HG03064 (cell line): ENCODE results near the gene SYTL1.

Experiments used
- ATAC-seq: cut with Tn5 transposase; IDR thresholded peaks from one replicate; pipeline ENCODE4 v1.9.1; 2021; ENCODE audit warnings: low read depth; ENCODE audit not compliant: unreplicated experiment

Gene SYTL1

GRCh38 chr1:27361044-27361402, 19.2 kb downstream of the SYTL1 start:
- no peak for ATAC-seq

- no peak for ATAC-seq
Measured at GRCh38 chr1:27361553-27361952, 19.7 kb downstream of the SYTL1 start.

DNA sequence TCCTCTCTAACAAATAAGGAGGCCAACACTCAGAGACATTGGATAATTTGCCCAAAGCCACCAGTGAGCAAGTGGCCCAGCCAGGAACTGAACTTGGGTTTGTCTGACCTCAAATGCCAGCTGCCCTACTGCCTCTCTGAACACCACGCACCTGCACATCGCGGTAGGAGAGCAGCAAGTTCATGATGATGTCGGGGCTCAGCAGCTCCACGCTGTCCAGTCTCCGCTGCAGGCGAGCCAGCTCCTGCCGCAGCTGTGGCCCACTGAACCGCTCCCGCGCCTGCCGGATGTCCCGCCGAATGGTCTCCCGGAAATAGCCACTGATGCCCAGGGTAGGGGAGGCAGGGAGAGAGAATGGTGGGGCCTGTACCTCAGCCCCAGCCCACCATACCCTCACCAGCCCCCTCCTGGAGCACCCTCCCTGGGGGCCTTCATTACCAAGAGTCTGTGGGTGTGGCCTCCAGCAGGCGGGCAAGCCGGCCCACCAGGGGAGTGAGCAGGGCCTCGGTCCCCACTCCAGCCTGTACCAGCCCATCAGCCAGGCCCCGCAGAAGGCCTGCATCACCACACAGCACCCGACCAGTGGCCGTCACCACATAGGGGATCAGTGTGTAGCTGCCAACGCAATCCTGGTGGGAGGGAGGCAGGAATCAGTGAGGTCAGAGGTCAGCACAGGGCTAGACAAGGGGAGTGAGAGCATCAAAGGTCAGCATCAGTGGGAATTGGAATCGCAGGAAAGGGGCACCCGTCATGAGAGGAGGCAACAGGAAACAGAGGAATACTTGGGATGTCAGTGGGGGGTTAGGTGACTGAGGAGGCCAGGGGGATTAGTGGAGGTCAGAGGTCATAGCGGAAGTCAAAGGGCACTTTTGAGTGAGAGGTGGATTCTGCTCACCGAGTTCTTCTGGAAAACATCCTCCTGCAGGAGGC, 22.2 kb downstream of the SYTL1 start:
- ATAC-seq = no peak

GRCh38 chr1:27364696-27365371, 23.0 kb downstream of the SYTL1 start:
- no peak for ATAC-seq

- no peak for ATAC-seq
Measured at GRCh38 chr1:27365372-27366112, 23.7 kb downstream of the SYTL1 start.

DNA sequence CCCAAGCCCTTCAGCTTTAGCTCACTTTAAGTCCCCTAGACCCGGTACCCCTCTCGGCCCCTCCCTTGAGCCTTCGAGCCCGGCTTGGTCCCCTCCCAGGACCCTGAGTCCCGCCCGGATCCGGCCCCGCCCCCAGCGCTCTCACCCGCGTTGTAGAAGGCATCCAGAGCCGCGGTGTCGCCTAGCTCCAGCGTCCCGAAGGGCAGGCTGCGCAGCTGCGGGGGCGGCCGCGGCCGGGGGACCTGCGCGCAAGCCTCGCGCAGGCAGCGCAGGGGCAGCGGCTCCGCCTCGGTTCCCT, 24.2 kb downstream of the SYTL1 start:
- ATAC-seq = no peak

- no peak for ATAC-seq
Measured at GRCh38 chr1:27366411-27367159, 24.8 kb downstream of the SYTL1 start, which contains the start of gene MAP3K6. Gene MAP3K6 (minus strand): TSS chr1:27366961. CDS start chr1:27366597, 364 bp downstream.

- no peak for ATAC-seq
Measured at GRCh38 chr1:27367160-27367650, 25.4 kb downstream of the SYTL1 start.

GRCh38 chr1:27368869-27369582, 27.2 kb downstream of the SYTL1 start:
- no peak for ATAC-seq

DNA sequence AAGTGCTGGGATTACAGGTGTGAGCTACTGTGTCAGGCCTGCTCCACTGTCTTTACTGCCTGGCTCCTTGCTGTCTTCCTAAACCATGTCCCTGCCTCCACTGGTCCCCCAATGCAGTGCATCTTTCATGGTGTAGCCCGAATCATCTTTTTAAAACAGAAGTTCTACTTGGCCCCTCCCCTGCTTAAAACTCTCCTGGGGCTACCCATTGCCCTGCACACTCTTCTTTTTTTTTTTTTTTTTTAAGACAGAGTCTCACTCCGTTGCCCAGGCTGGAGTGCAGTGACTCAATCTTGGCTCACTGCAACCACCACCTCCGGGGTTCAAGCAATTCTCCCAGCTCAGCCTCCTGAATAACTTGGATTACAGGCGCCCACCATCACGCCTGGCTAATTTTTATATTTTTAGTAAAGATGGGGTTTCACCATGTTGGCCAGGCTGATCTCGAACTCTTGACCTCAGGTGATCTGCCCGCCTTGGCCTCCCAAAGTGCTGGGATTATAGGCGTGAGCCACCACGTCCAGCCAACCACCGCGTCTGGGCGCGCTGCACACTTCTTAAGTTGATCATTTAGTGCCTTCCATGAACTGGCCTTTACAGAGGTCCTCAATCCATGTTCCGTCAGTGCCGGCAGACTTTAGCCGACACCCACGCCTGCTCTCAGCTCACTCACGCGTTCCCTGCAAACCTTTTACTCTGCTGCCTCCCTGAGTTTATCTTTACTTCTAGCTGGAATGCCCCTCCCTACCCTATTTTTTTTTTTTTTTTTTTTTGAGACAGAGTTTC, 30.4 kb downstream of the SYTL1 start:
- ATAC-seq = no peak

- no peak for ATAC-seq
Measured at GRCh38 chr1:27372808-27373690, 31.2 kb downstream of the SYTL1 start.

DNA sequence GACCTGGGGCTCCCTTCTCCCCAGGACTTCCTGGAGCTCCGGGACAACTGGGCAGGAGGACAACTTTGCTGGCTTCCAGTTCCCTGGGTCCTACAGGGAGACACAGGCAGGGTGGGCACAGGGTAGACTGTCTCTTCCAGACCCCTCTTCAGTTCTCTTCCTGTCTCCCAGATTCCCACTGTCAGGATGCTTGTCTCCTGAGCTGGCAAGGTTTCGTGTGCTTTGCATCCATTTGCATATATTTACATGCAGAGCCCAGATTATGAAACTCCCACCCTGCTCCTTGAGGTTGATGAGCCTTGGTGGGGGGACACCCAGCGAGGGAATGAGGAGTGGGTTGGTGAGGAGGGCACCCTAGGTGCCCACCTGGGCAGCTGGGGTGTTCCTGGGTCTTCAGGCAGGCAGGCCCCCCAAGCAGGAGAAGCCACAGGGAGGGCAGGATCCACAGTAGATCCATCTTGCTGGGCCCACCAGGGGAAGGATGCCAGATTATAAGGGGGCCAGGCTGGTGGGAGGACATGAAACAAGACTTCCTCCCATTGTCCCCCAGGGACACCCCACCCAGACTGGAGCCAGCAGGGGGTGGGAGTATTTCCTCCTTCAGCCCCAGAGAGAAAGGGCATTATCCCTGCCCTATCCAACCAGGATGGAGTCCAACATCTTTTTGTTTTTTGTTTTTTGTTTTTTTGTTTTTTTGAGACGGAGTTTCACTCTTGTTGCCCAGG, 32.7 kb downstream of the SYTL1 start, which contains the start of gene FCN3:
FCN3 (minus strand) TSS at position 463 of the 725 bp plus-strand sequence; CDS start at position 457, 6 bp downstream.
- ATAC-seq = no peak

DNA sequence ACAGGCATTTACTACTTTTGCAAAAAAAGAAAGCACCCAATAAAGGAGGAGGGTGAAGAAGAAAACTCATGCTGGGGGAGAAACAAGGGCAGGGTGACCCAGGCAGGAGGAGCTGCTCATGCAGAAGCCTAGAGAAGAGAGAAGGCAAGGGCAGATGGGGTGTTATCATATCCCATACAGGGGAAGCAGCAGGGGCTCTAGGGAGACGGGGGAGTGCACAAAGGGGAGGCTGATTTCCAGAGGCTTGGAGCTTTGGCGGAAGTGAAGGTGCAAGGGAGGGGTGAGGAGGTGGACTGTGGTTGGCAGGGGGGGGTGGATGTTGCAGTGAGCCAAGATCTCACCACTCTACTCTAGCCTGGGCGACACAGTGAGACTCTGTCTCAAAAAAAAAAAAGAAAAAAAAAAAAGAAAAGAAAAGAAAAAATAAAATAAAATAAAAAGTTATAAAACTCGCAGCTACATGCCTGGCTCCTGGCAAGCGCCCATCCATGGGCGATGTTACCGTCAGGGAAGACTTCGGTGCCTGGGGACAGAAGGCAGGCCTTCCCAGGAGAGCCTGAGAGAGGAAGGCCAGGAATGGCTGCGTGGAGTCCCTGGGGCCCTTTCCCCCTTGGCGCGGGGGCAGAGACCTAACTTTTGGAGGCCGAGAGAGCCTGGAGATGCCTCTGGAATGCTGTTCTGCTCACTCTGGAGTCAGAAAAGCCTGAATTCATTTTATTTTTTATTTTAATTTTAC, 36.1 kb downstream of the SYTL1 start:
- no peak for ATAC-seq

- ATAC-seq = no peak
Measured at GRCh38 chr1:27379564-27380122, 37.8 kb downstream of the SYTL1 start.

DNA sequence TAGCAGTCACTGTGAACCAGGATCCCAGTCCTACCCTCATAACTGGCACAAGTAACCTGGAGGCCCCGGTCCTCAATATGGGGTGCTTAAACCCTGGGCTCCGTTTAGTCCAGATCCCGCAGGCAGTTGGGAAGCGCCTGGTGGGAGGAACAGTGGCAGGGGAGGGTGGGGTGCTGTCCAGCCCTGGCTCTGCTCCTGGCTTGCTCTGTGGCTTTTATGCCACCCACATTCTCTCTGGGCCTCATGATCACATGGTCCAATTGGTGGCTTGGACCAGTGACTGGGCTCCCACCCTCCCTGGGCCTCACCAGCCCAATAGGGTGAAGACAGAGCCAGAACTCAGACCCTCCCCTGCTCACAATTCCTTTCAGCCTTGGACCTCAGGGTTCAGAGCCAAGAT, 38.4 kb downstream of the SYTL1 start:
- no peak for ATAC-seq
